Measurements from ENCODE around the gene NTSR1.

The NTSR1 gene

GRCh38 chr20:62740286-62741141 lies 31.9 kb downstream of the NTSR1 start:
- DNase-seq = peak; percentile 48 to 99 (median 69)

DNA sequence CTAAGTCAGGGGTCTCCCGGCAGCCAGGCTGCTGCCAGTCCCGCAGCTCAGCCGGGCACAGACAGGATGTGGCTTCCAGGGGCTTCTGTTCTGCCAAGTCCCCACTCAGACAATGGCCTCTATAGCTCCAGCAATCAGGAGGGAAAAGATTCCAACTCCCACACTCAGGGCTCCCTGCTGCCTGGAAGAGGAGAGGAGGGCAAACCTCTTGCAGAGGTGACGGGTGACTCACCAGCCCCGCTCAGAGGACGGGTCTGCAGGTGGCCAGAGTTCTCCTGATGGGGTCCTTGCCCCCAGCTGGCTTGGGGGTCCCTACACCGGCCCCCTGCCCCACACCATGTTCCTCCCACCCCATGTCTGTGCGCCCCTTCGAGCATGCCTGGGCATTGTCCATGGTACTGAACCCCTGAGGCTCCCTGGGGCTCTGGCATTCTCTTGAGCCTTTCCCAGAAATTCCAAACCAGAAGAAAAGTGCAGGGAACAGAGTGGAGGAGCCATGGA lies 32.6 kb downstream of the NTSR1 start:
- DNase-seq = peak in 2 of 5 experiments; percentile 8 to 53

DNA sequence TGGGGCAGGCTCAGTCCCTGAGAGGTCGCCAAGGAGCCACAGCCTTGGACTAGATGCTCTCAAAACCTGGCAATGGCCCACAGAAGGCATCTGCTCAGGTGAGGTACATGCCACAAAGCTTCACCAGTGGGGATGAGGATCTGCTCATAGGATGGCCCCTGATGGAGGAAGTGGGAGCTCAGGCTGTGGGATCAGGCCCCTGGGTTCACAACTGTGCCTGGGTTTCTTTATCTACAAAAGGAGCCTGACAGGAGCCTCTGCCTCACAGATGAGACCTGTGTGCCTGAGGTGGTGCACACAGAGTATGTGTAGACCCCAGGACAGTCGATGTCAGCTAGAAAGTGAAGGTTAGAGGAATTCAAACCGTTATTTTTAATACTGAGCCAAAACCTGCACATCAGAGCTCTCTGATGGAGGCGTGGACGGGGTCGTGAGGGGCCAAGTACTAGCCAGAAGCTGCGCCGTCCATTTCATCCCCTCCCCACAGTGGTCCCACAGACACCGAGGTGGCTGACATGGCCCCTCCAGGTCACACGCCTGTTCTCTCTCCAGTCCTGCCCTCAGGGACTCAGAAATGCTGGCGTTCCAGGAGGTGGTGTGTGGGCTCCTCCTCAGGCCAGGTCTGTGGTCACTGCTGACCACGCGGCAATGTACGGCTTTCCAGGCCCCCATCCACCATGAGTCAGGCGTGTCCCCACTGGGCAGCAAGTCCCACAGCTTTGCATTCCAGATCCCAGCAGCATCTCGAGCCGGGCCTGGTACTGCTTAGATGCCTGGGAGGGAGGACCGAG lies 33.3 kb downstream of the NTSR1 start:
- peak in 1 of 5 experiments; percentile 3 for DNase-seq

DNA sequence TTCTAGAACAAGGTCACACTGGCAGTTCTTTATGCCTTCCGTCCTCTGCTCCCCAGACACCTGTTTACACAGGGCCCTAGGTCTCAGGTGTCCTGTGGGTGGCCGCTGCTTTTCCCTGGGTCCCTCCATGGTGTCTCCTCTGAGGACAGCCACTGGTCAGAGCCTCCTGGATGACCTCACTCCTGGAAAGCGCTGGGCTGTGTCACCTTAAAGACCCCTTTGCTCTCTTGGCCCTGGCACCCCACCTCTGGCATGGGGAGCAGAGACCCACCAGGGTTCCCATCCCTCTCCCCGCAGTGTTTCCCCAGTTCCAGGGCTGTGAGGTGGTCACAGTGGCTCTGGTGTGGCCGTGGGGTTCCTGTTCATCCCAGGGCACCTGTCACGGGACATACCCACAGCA lies 33.9 kb downstream of the NTSR1 start:
- DNase-seq = peak in 1 of 5 experiments; percentile 1

DNA sequence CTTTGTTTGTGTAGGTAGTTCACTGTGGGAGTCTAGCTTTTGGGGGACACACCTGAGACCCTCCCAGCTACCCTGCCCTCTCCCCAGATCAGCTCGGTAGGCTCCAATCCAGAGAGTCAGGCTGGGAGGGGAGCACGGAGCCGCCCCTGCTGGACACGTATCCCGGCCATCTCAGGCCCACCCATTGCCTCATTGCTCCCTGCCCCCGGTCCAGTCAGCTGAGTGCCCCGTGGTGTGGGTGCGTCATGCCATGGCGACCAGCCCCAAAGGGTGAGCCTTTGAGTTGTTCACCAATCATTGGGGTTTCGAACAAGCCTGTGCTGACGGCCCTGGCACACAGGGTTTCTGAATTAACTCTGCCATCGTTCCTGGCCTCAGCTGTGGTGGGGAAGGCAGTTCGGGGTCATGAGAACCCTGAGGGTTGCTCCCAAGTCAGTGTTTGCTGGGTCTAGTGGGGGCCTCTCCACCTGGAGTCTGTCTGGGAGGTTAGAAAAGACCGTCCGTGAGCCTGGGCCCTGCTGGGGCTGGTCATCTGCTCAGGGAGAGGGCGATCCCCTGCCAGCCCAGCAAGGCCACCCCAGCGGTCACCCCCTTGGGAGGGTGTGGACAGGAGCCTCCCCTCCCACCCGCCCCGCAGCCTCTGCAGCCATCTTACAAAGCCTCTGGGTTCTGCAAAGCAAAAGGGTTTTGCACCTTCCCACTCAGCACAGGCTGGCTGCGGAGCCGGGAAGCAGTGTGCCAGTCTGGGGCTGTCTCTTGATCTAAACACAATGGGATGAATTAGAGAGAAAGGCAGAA lies 34.5 kb downstream of the NTSR1 start:
- DNase-seq = peak in 1 of 5 experiments; percentile 3

DNA sequence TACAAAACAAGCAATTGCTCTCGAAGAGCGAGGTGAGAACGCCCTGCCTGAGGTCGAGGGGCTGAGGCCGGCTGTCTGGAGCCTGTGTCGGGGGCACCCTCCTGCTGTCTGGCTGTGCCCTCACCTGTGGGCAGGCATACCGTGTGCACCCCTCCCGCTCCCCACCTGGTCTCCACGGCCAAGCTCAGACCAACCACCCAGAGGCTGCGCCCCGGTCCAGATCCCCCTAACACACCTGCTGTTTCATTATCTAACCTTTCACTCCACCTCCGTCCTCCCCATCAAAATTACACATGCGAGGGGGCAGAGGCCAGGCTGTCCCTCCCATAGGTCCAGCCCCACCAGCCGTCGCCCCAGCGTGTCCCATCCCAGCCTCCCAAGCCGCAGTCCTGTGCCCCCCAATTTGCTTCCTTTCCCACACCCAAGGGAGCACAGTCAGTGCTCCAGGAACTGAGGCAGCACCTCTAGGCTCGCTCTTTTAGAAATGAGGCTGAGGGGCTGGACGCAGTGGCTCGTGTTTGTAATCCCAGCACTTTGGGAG lies 35.2 kb downstream of the NTSR1 start:
- DNase-seq = peak in 1 of 5 experiments; percentile 1

DNA sequence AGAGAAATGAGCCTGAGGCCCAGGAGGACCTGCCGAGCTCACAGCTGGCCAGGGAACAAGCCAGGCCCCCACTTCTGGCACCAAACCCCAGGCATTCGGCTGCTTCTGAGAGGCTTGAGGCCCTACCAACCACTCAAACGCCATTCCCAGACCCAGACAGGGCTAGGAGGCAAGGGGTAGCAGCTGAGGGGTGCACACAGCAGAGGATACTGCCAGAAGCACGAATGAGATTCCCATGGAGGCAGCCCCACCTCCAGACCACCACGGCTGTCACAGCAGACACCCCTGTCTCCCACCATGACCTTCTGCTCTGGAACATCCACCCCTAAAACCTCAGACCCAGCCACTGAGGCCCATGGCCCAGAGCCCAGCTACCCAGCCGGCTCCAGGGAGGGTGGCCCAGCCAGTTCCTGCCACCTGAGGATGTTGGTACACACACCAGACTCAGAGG lies 36.1 kb downstream of the NTSR1 start:
- DNase-seq = peak in 1 of 5 experiments; percentile 2

GRCh38 chr20:62745279-62745951 lies 36.8 kb downstream of the NTSR1 start:
- no peak for DNase-seq

GRCh38 chr20:62745952-62746288 lies 37.3 kb downstream of the NTSR1 start:
- DNase-seq = peak in 1 of 5 experiments; percentile 1

- DNase-seq = no peak
Observed at GRCh38 chr20:62748311-62748710, 39.7 kb downstream of the NTSR1 start.

DNA sequence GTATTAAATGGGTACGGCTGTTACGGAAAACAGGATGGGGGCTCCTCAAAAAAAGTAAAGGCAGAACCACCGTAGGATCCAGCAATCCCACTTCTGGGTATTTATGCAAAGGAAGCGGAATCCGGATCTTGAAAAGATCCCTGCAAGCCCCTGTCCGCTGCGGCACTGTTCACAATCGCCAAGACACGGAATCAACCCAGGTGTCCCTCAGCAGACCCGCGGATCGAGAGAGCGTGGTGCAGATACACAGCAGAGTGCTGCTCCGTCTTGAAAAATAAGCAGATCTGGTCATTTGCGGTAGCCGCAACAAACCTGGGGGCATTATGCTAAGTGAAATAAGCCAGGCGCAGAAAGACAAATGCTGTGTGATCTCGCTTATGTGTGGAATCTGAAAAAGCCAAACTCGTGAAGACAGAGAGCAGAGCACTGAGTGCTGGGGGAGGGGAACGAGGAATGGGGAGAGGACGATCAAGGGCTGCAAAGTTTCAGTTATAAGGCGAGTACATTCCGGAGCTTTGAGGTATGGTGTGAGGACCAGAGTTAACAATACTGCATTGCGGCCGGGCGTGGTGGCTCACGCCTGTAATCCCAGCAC lies 41.3 kb downstream of the NTSR1 start:
- no peak for DNase-seq

GRCh38 chr20:62751551-62752150 lies 43.0 kb downstream of the NTSR1 start:
- no peak for DNase-seq

- peak in 1 of 5 experiments; percentile 1 for DNase-seq
Observed at GRCh38 chr20:62752181-62752670, 43.6 kb downstream of the NTSR1 start.

DNA sequence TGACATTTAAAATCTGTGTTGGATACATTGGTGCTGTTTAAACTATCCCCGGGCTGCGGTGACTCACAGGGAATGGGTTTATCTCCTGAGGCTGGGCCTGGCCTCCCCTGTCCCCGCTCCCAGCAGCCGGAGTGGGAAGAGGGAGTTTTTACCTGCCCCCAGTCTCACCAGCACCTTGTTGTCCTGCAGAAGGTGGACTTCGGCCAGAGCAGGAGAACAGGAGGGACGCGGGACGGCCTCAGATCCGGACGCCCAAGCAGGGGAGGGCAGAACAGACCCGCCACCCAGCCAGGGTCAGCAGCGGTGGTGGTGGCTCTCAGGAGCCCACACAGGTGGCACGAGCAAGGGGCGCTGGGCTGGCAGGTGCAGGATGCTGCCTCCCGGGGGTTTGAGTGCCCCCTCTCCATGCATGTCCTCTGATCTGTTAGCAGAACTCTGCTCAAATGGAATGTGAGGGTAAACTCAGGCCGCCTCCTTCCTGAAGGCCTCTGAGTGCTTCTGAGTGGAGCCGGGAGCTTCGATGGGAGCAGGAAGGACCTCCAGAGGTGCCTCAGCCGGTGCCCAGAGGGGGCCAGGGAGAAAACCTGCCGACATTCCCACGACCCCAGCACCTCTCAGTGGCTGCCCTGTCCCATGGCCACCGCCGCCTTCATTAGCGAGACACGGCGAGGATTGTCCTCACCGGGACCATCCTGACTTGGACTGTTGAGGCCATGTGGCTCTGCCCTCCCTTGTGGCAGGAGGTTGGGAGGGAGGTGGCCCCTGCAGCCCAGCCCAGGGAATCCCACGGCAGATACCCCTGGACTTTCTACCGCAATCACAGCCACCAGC lies 44.2 kb downstream of the NTSR1 start:
- DNase-seq = peak in 1 of 5 experiments; percentile 1

- peak in 1 of 5 experiments; percentile 0 for DNase-seq
Observed at GRCh38 chr20:62753626-62754025, 45.0 kb downstream of the NTSR1 start.

DNA sequence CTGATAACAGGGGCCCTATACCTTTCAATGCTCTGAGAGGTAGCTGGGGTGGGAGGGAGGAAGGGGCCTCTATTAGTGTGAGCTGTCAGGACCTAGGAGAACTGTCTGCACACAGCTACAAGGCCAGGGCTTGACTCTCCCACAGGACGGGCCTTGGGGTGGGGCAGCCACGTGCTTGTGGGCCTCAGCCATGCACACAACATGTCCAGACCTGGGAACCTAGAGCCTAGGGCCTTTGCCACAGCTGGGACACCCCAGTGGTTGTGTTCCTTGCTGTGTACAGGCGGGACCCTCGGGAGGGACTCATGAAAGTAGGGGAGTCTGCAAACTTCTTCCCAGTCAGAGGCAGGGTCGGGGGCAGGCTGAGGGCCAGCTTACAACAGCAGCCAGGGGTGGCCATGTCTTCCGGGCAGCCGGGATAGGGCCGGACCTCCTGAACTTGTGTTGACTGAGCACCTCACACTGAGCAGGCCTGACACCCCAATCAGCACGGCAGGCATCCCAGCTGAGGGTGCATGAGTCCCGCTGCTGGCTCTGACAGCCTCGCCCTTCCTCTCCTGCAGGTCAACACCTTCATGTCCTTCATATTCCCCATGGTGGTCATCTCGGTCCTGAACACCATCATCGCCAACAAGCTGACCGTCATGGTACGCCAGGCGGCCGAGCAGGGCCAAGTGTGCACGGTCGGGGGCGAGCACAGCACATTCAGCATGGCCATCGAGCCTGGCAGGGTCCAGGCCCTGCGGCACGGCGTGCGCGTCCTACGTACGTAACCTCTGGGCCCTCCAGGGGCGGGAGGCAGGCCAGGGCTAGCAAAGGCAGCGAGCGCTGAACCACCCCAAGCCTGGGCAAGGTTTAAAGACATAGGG lies 45.7 kb downstream of the NTSR1 start:
- DNase-seq = peak in 1 of 5 experiments; percentile 2

DNA sequence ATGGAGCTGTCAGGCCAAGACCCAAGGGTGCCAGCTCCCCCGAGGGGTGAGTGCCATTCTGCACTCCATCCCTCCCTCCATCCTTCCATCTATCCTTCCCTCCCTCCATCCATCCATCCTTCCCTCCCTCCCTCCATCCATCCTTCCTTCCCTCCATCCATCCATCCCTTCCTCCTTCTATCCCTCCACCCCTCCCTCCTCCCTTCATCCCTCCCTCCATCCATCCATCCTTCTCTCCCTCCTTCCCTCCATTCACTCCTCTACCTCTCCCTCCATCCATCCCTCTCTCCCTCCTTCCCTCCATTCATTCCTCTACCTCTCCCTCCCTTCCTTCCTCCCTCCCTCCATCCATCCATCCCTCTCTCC lies 46.3 kb downstream of the NTSR1 start:
- no peak for DNase-seq

- no peak for DNase-seq
Observed at GRCh38 chr20:62755817-62756724, 47.4 kb downstream of the NTSR1 start.

All from T-helper 2 cell (primary cell).